Endothelial cell of umbilical vein (primary cell): ENCODE data around the gene KIN. TPM values are rescaled to one million over a fixed set of nuclear protein-coding genes. Genes with fewer than 3 reads are reported as not detected.

ENCODE experiments used
- BruUV-seq: library from RNA; stranded (reverse); fragments of 400-500 nt; replicated peaks from 2 replicates; lab custom pipeline; 2021; lab: Mats Ljungman, UMichigan
- CTCF ChIA-PET: fragments of 300-600, 350-600 bp; sonication (Branson Sonifier 250); formaldehyde crosslinking; loops from one replicate; lab custom pipeline; 2021; ENCODE audit warnings: antibody characterized with exemption, inconsistent platforms; lab: Charles Lee
- POLR2A ChIA-PET: fragments of 300-600, 350-600 bp; sonication (Branson Sonifier 250); formaldehyde crosslinking; loops from one replicate; lab custom pipeline; 2021; ENCODE audit warnings: antibody characterized with exemption, inconsistent platforms; lab: Charles Lee
- DNase-seq: peaks from one replicate; pipeline ENCODE4 v3.0.0-alpha.2; 2011; ENCODE audit warnings: low read depth, low spot score
- FAIRE-seq: peaks from 2 replicates; lab custom pipeline; 2011; peaks lifted over from hg19 to GRCh38; lab: Jason Lieb, UNC
- H2AFZ ChIP-seq: 2 replicates; pipeline ENCODE4 v1.6.0; 2012; ENCODE audit warnings: low read depth, low read length, control low read depth, inconsistent platforms
- H3K27ac ChIP-seq: 2 replicates; pipeline ENCODE4 v1.5.1; 2011; ENCODE audit warnings: low read depth, mild to moderate bottlenecking, control low read depth, low read length, moderate library complexity; ENCODE audit not compliant: insufficient read depth
- H3K27me3 ChIP-seq, 2 experiments: 2 replicates each; pipeline versions ENCODE4 v1.6.0 to v1.6.1; 2011; ENCODE audit warnings: low read length in 2 of 2, mixed read lengths in 1 of 2; ENCODE audit not compliant: control insufficient read depth in 2 of 2, insufficient read depth in 2 of 2
- H3K36me3 ChIP-seq, 2 experiments: 2 replicates in 1 of 2; 3 replicates in 1 of 2; pipeline ENCODE4 v1.5.1; 2011; ENCODE audit warnings: low read length in 2 of 2, mild to moderate bottlenecking in 1 of 2, moderate library complexity in 1 of 2; ENCODE audit not compliant: control insufficient read depth in 2 of 2, insufficient read depth in 2 of 2; ENCODE audit errors: extremely low read depth in 1 of 2
- H3K4me1 ChIP-seq: 3 replicates; pipeline ENCODE4 v1.5.1; 2011; ENCODE audit warnings: mild to moderate bottlenecking, low read length; ENCODE audit not compliant: control insufficient read depth, insufficient read depth; ENCODE audit errors: extremely low read depth
- H3K4me2 ChIP-seq: 2 replicates; pipeline ENCODE4 v1.6.1; 2011; ENCODE audit warnings: low read length, control low read depth, mixed read lengths; ENCODE audit not compliant: insufficient read depth
- H3K4me3 ChIP-seq, 3 experiments: fragments of 200-600 bp in 1 of 3; sonication (generic), shearing (Covaris generic) in 1 of 3; replicated peaks in 1 of 3; 2 replicates each; pipeline ENCODE4 v1.5.1; 2011 to 2016; ENCODE audit warnings: control low read depth in 3 of 3, low read length in 3 of 3, mild to moderate bottlenecking in 2 of 3, inconsistent platforms in 1 of 3, low read depth in 1 of 3, moderate library complexity in 1 of 3; ENCODE audit not compliant: insufficient read depth in 1 of 3
- H3K79me2 ChIP-seq: 2 replicates; pipeline ENCODE4 v1.6.0; 2012; ENCODE audit warnings: low read length, inconsistent platforms; ENCODE audit not compliant: control insufficient read depth, insufficient read depth
- H3K9ac ChIP-seq: replicated peaks from 2 replicates; pipeline ENCODE3; 2011; ENCODE audit warnings: low read length, control low read depth; ENCODE audit not compliant: insufficient read depth; ENCODE audit errors: extremely low read depth
- H3K9me1 ChIP-seq: replicated peaks from 3 replicates; pipeline ENCODE4 v1.6.0; 2011; ENCODE audit warnings: mild to moderate bottlenecking, low read length; ENCODE audit not compliant: control insufficient read depth, insufficient read depth; ENCODE audit errors: extremely low read depth
- H3K9me3 ChIP-seq: replicated peaks from 2 replicates; pipeline ENCODE4 v1.5.1; 2012; ENCODE audit warnings: low read length, inconsistent platforms; ENCODE audit not compliant: control insufficient read depth, insufficient read depth
- H4K20me1 ChIP-seq: replicated peaks from 2 replicates; pipeline ENCODE3; 2011; ENCODE audit warnings: mild to moderate bottlenecking, low read length; ENCODE audit not compliant: control insufficient read depth, insufficient read depth; ENCODE audit errors: extremely low read depth
- EZH2 ChIP-seq: IDR thresholded peaks from 2 replicates; pipeline ENCODE4 v1.6.1; 2012; ENCODE audit warnings: borderline replicate concordance, low read depth, mild to moderate bottlenecking, moderate library complexity, low read length, inconsistent platforms; ENCODE audit not compliant: severe bottlenecking
- FOS ChIP-seq: IDR thresholded peaks from 2 replicates; pipeline ENCODE4 v1.6.1; 2011; ENCODE audit warnings: mild to moderate bottlenecking, low read length, moderate library complexity, borderline replicate concordance; ENCODE audit not compliant: insufficient read depth
- GATA2 ChIP-seq: IDR thresholded peaks from 2 replicates; pipeline ENCODE4 v1.7.0; 2011; ENCODE audit warnings: low read depth, mild to moderate bottlenecking, moderate library complexity, mixed read lengths, low read length; ENCODE audit not compliant: insufficient read length, insufficient read depth
- JUN ChIP-seq: IDR thresholded peaks from 2 replicates; pipeline ENCODE4 v1.6.1; 2011; ENCODE audit warnings: borderline replicate concordance, low read depth; ENCODE audit not compliant: insufficient read length, insufficient read depth
- MYC ChIP-seq: IDR thresholded peaks from one replicate; pipeline ENCODE4 v1.6.1; 2011; ENCODE audit warnings: mild to moderate bottlenecking, low read depth, low read length
- POLR2A ChIP-seq: IDR thresholded peaks from 2 replicates; pipeline ENCODE4 v1.6.1; 2012; ENCODE audit warnings: low read depth, mild to moderate bottlenecking, control low read depth, low read length
- POLR2AphosphoS5 ChIP-seq: IDR thresholded peaks from 2 replicates; pipeline ENCODE4 v1.6.1; 2012; ENCODE audit warnings: low read depth, mild to moderate bottlenecking, control low read depth, low read length, moderate library complexity; ENCODE audit not compliant: insufficient read depth
- dilution Hi-C: fragments of 300-500 bp; cut with MboI; formaldehyde crosslinking; loops from one replicate; pipeline ENCODE4 v1.15.0; 2019; ENCODE audit warnings: low sequenced_read_pairs; ENCODE audit not compliant: extremely low pct_ligation_motif_present
- intact Hi-C: fragments of 100-400 bp; cut with micrococcal nuclease; formaldehyde crosslinking; loops from one replicate; pipeline ENCODE4 v1.10.0; 2022
- polyA plus RNA-seq, 4 experiments: library from polyadenylated mRNA; depleted of rRNA in 3 of 4; stranded (reverse) in 3 of 4; unstranded in 1 of 4; fragments of >200 nt; gene quantifications; 2 replicates each; pipeline versions ENCODE4 v1.2.1 to v1.2.3, GENCODE V29; 2011 to 2012; ENCODE audit warnings: missing spikeins in 1 of 4
- total RNA-seq: library from RNA; stranded (reverse); gene quantifications from 2 replicates; pipeline ENCODE4 v1.2.3, GENCODE V29; 2021
- TF ChIP-seq, protein P1 (sequence below): IDR thresholded peaks from 2 replicates; pipeline ENCODE4 v1.6.1; 2011; ENCODE audit not compliant: insufficient read depth, insufficient read length
- TF ChIP-seq, protein P2 (sequence below), 2 donors: IDR thresholded peaks; 1 replicate in 1 of 2; 2 replicates in 1 of 2; pipeline ENCODE4 v1.5.1; 2011; ENCODE audit warnings: low read length in 2 of 2, mild to moderate bottlenecking in 2 of 2, moderate library complexity in 2 of 2, control low read depth in 1 of 2, inconsistent platforms in 1 of 2, low read depth in 1 of 2; ENCODE audit not compliant: insufficient read depth in 1 of 2; ENCODE audit errors: extremely low read depth in 1 of 2

Gene KIN
- total and polyA plus RNA-seq, 2 donors (not counting 3 experiments of a cell fraction or from before 2014, with no cell fraction given), result 2.6 to 14.4 TPM

DNA sequence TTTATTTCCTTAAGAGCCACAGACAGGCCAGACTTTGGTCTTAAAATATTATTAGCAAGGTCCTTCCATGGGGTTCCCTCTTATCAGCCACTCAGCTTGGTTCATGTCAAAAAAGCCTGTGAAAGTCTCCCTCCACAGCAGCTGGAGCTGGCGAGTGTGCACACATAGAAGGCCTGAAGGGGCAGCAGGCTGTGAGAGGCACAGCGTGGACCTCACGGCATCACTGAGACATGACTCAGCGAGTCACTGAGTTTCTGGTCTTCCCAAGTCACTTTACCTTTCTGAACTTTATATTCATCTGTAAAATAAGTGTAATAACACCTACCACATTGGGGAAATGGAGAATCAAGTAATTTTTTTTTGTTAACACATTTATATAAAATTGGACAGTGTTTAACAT is 39.2 kb upstream of the KIN start:
- FAIRE-seq (no peak), DNase-seq (no peak)
- Histone ChIP-seq H4K20me1 (no peaks in the 10 kb centered on the region), H3K9me3 (no peaks in the 10 kb centered on the region), H3K27ac (no peak overlapping the region), H3K9ac (no peak overlapping the region), H3K9me1 (no peaks in the 10 kb centered on the region), H2AFZ (no peak overlapping the region), H3K27me3 (no peaks in the 10 kb centered on the region), H3K4me3 (no peak overlapping the region), H3K36me3 (peaks cover 4% of the 10 kb centered on the region in 2 experiments), H3K4me1 (peaks cover 2% of the 10 kb centered on the region), H3K4me2 (no peak overlapping the region), H3K79me2 (peaks cover 33% of the 10 kb centered on the region)
- dilution Hi-C loops (no loop called here), intact Hi-C loops (no loop called here)
- POLR2A ChIA-PET, result no interaction called here
- CTCF ChIA-PET, result no interaction called here
- TF ChIP-seq, protein P1, sequence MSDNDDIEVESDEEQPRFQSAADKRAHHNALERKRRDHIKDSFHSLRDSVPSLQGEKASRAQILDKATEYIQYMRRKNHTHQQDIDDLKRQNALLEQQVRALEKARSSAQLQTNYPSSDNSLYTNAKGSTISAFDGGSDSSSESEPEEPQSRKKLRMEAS, result no peak
- no peak for TF ChIP-seq GATA2
- no peak for TF ChIP-seq MYC
- no peak for TF ChIP-seq EZH2
- no peak for TF ChIP-seq JUN
- TF ChIP-seq POLR2AphosphoS5, result no peak
- TF ChIP-seq, protein P2, sequence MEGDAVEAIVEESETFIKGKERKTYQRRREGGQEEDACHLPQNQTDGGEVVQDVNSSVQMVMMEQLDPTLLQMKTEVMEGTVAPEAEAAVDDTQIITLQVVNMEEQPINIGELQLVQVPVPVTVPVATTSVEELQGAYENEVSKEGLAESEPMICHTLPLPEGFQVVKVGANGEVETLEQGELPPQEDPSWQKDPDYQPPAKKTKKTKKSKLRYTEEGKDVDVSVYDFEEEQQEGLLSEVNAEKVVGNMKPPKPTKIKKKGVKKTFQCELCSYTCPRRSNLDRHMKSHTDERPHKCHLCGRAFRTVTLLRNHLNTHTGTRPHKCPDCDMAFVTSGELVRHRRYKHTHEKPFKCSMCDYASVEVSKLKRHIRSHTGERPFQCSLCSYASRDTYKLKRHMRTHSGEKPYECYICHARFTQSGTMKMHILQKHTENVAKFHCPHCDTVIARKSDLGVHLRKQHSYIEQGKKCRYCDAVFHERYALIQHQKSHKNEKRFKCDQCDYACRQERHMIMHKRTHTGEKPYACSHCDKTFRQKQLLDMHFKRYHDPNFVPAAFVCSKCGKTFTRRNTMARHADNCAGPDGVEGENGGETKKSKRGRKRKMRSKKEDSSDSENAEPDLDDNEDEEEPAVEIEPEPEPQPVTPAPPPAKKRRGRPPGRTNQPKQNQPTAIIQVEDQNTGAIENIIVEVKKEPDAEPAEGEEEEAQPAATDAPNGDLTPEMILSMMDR (IDR thresholded peaks at IDR 0.05; ENCODE audit: extremely low read depth in 1 of 2, insufficient read depth in 1 of 2, low read depth in 1 of 2, low read length in 2 of 2), result no peak
- no peak for TF ChIP-seq POLR2A
- no peak for TF ChIP-seq FOS
- no TSS peak for BruUV-seq
